Measurements from ENCODE around the gene RPL15. TPM values are rescaled to one million over a fixed set of nuclear protein-coding genes. Genes with fewer than 3 reads are reported as not detected.

Gene RPL15
- total and polyA plus RNA-seq, 4 donors: 1,314 to 5,106 (median 2,422) TPM

GRCh38 chr3:23952646-23953045 lies 35.7 kb downstream of the RPL15 start:
- ATAC-seq (ENCODE audit: low FRiP score): no peak
- 45 to 47% methylated on average over 4 of the region's 4 CpGs for WGBS, 2 donors
- H3K27ac ChIP-seq (ENCODE audit: low read depth in 1 of 2, low read length in 2 of 2): no peak overlapping the region
- intact Hi-C loops (cut with DNase I): no loop called here
- H3K27me3 ChIP-seq (ENCODE audit: control insufficient read depth in 1 of 2, insufficient read depth in 2 of 2, low read length in 1 of 2): no peaks in the 10 kb centered on the region
- no peak for DNase-seq
- no peak overlapping the region for H3K4me3 ChIP-seq (ENCODE audit: low read length in 2 of 2)
- H3K4me1 ChIP-seq (ENCODE audit: control insufficient read depth in 1 of 2, insufficient read depth in 2 of 2, low read length in 2 of 2): peaks cover 0 to 22% of the 10 kb centered on the region in 2 donors
- H3K36me3 ChIP-seq (ENCODE audit: control insufficient read depth in 1 of 2, insufficient read depth in 2 of 2, low read length in 1 of 2): peaks cover 0 to 3% of the 10 kb centered on the region in 2 donors
- no peaks in the 10 kb centered on the region for H3K9me3 ChIP-seq (ENCODE audit: control insufficient read depth, low read length)

DNA sequence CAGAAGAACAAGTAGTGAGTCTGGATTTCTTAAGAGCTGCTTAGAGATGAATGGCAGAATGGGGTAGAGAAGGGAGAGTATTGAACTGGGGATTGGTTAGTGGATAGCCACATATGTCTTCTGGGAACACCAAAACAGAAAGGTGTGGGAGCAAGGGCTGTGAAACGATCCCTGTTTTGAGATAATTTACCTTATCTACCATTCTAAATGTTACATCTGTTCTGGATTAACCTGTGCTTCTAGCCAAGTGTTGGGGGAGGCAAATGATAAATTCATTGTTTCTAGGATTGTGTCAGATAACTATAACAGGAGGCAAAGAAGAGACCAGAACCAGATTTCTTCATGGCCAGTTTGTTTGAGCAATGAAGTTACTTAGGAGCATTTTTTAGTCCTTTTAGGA lies 36.6 kb downstream of the RPL15 start:
- WGBS, 2 donors: 14 to 26% methylated on average over 1 of the region's 1 CpG
- no peak overlapping the region for H3K4me3 ChIP-seq (ENCODE audit: low read length in 2 of 2)

GRCh38 chr3:23954144-23954543 lies 37.2 kb downstream of the RPL15 start:
- ATAC-seq (ENCODE audit: low FRiP score) (no peak), DNase-seq (no peak)
- WGBS, 2 donors: 69 to 71% methylated on average over 5 of the region's 5 CpGs
- Histone ChIP-seq H3K27ac (ENCODE audit: low read depth in 1 of 2, low read length in 2 of 2) (peak overlapping the region in 1 of 2 donors; percentile 67), H3K36me3 (ENCODE audit: control insufficient read depth in 1 of 2, insufficient read depth in 2 of 2, low read length in 1 of 2) (peaks cover 0 to 3% of the 10 kb centered on the region in 2 donors), H3K9me3 (ENCODE audit: control insufficient read depth, low read length) (no peaks in the 10 kb centered on the region), H3K27me3 (ENCODE audit: control insufficient read depth in 1 of 2, insufficient read depth in 2 of 2, low read length in 1 of 2) (no peaks in the 10 kb centered on the region), H3K4me1 (ENCODE audit: control insufficient read depth in 1 of 2, insufficient read depth in 2 of 2, low read length in 2 of 2) (peaks cover 0 to 22% of the 10 kb centered on the region in 2 donors), H3K4me3 (ENCODE audit: low read length in 2 of 2) (no peak overlapping the region)
- intact Hi-C loops (cut with DNase I): no loop called here

More for the DNA sequence above, 36.6 kb downstream of the RPL15 start:
- ATAC-seq (ENCODE audit: low FRiP score): no peak
- intact Hi-C loops (cut with DNase I): no loop called here
- DNase-seq: no peak
- no peak overlapping the region for H3K27ac ChIP-seq (ENCODE audit: low read depth in 1 of 2, low read length in 2 of 2)
- peaks cover 0 to 3% of the 10 kb centered on the region in 2 donors for H3K36me3 ChIP-seq (ENCODE audit: control insufficient read depth in 1 of 2, insufficient read depth in 2 of 2, low read length in 1 of 2)
- H3K4me1 ChIP-seq (ENCODE audit: control insufficient read depth in 1 of 2, insufficient read depth in 2 of 2, low read length in 2 of 2): peaks cover 0 to 22% of the 10 kb centered on the region in 2 donors
- no peaks in the 10 kb centered on the region for H3K27me3 ChIP-seq (ENCODE audit: control insufficient read depth in 1 of 2, insufficient read depth in 2 of 2, low read length in 1 of 2)
- H3K9me3 ChIP-seq (ENCODE audit: control insufficient read depth, low read length): no peaks in the 10 kb centered on the region

DNA sequence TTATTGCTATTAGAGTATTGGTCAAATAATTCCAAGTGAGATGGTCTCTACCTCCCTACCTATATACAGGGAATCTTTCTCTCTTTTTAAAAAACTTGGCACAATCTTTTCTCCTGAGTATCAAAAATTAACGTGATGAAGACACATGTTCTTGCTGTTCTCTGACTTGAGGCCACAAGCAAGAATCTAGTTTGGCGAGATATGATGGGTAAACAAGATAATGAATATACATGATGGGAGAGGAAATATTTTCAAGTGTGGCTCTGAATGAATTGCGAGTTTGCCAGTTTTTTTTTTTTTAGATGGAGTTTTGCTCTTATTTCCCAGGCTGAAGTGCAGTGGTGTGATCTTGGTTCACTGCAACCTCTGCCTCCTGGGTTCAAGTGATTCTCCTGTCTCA lies 39.8 kb downstream of the RPL15 start:
- 69 to 75% methylated on average over 3 of the region's 3 CpGs for WGBS, 2 donors
- H3K4me3 ChIP-seq (ENCODE audit: low read length in 2 of 2): no peak overlapping the region
- DNase-seq: no peak
- H3K27ac ChIP-seq (ENCODE audit: low read depth in 1 of 2, low read length in 2 of 2): no peak overlapping the region
- ATAC-seq (ENCODE audit: low FRiP score): no peak
- no peaks in the 10 kb centered on the region for H3K27me3 ChIP-seq (ENCODE audit: control insufficient read depth in 1 of 2, insufficient read depth in 2 of 2, low read length in 1 of 2)
- intact Hi-C loops (cut with DNase I): no loop called here
- H3K36me3 ChIP-seq (ENCODE audit: control insufficient read depth in 1 of 2, insufficient read depth in 2 of 2, low read length in 1 of 2): peaks cover 0 to 3% of the 10 kb centered on the region in 2 donors
- peaks cover 0 to 14% of the 10 kb centered on the region in 2 donors for H3K4me1 ChIP-seq (ENCODE audit: control insufficient read depth in 1 of 2, insufficient read depth in 2 of 2, low read length in 2 of 2)
- H3K9me3 ChIP-seq (ENCODE audit: control insufficient read depth, low read length): no peaks in the 10 kb centered on the region

DNA sequence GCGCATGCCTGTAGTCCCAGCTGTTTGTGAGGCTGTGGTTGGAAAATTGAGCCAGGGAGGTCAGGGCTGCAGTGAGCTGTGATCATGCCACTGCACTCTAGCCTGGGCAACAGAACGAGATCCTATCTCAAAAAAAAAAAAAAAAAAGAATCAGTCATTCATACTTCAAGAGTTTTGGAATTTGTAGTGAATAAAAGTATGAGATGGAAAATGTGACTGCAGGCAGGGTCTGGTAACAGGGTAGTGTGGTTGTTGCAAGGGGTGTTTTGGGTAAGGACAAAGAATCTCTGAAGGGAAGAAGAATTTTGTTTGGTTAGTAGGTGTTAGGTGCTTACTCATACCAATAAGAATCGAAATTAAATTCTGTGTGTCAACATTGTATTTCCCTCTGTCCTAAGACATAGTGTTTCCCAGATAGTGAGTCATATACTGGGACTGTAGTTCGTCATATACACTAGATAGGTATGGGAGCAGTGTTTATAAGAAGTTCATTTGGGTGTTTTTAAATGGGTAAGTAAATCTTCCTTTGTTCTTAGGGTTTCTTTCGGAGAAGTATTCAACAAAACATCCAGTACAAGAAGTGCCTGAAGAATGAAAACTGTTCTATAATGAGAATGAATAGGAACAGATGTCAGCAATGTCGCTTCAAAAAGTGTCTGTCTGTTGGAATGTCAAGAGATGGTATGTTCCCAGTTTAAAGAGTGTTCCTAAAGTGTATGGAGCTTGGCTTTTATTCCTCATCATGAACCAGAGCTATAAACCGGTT lies 42.4 kb downstream of the RPL15 start:
- ATAC-seq (ENCODE audit: low FRiP score): no peak
- Histone ChIP-seq H3K4me3 (ENCODE audit: low read length in 2 of 2) (no peak overlapping the region), H3K27ac (ENCODE audit: low read depth in 1 of 2, low read length in 2 of 2) (no peak overlapping the region), H3K4me1 (ENCODE audit: control insufficient read depth in 1 of 2, insufficient read depth in 2 of 2, low read length in 2 of 2) (peaks cover 0 to 4% of the 10 kb centered on the region in 2 donors), H3K27me3 (ENCODE audit: control insufficient read depth in 1 of 2, insufficient read depth in 2 of 2, low read length in 1 of 2) (no peaks in the 10 kb centered on the region), H3K36me3 (ENCODE audit: control insufficient read depth in 1 of 2, insufficient read depth in 2 of 2, low read length in 1 of 2) (peaks cover 0 to 8% of the 10 kb centered on the region in 2 donors), H3K9me3 (ENCODE audit: control insufficient read depth, low read length) (no peaks in the 10 kb centered on the region)
- intact Hi-C loops (cut with DNase I): no loop called here
- WGBS, 2 donors: 57 to 59% methylated on average over 7 of the region's 7 CpGs
- no peak for DNase-seq

GRCh38 chr3:23960649-23961048 lies 43.7 kb downstream of the RPL15 start:
- H3K27me3 ChIP-seq (ENCODE audit: control insufficient read depth in 1 of 2, insufficient read depth in 2 of 2, low read length in 1 of 2): no peaks in the 10 kb centered on the region
- H3K4me3 ChIP-seq (ENCODE audit: low read length in 2 of 2): no peak overlapping the region
- ATAC-seq (ENCODE audit: low FRiP score) (no peak), DNase-seq (no peak)
- intact Hi-C loops (cut with DNase I): no loop called here
- no peaks in the 10 kb centered on the region for H3K9me3 ChIP-seq (ENCODE audit: control insufficient read depth, low read length)
- H3K27ac ChIP-seq (ENCODE audit: low read depth in 1 of 2, low read length in 2 of 2): no peak overlapping the region
- no peaks in the 10 kb centered on the region for H3K4me1 ChIP-seq (ENCODE audit: control insufficient read depth in 1 of 2, insufficient read depth in 2 of 2, low read length in 2 of 2)
- 67 to 72% methylated on average over 1 of the region's 1 CpG for WGBS, 2 donors
- peaks cover 0 to 6% of the 10 kb centered on the region in 2 donors for H3K36me3 ChIP-seq (ENCODE audit: control insufficient read depth in 1 of 2, insufficient read depth in 2 of 2, low read length in 1 of 2)

DNA sequence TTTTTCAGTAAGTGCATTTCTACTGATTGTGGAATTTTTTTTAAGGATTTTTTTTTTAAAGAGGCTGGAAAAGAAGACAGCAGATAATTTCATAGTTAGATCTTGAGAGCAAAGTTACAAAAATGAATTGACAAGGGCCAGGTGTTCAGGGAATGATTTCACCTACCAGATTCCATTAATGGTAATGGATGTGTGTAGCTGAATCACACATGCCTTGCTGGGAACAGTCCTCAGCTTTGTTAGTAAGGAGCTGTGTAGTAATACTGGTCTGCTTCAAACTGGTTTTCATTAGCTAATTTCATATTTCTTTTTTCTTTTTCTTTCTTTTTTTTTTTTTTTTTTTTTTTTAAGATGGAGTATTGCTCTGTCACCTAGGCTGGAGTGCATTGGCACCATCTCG lies 44.1 kb downstream of the RPL15 start:
- H3K27me3 ChIP-seq (ENCODE audit: control insufficient read depth in 1 of 2, insufficient read depth in 2 of 2, low read length in 1 of 2): no peaks in the 10 kb centered on the region
- no peak for DNase-seq
- ATAC-seq (ENCODE audit: low FRiP score): no peak
- WGBS, 2 donors: 93 to 98% methylated on average over 1 of the region's 1 CpG
- intact Hi-C loops (cut with DNase I): no loop called here
- peaks cover 0 to 4% of the 10 kb centered on the region in 2 donors for H3K36me3 ChIP-seq (ENCODE audit: control insufficient read depth in 1 of 2, insufficient read depth in 2 of 2, low read length in 1 of 2)
- H3K27ac ChIP-seq (ENCODE audit: low read depth in 1 of 2, low read length in 2 of 2): no peak overlapping the region
- no peaks in the 10 kb centered on the region for H3K4me1 ChIP-seq (ENCODE audit: control insufficient read depth in 1 of 2, insufficient read depth in 2 of 2, low read length in 2 of 2)
- no peak overlapping the region for H3K4me3 ChIP-seq (ENCODE audit: low read length in 2 of 2)
- no peaks in the 10 kb centered on the region for H3K9me3 ChIP-seq (ENCODE audit: control insufficient read depth, low read length)

DNA sequence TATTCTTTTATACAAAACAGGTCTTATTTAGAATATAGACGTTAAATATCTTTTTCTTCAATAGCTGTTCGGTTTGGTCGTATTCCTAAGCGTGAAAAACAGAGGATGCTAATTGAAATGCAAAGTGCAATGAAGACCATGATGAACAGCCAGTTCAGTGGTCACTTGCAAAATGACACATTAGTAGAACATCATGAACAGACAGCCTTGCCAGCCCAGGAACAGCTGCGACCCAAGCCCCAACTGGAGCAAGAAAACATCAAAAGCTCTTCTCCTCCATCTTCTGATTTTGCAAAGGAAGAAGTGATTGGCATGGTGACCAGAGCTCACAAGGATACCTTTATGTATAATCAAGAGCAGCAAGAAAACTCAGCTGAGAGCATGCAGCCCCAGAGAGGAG lies 45.0 kb downstream of the RPL15 start:
- ATAC-seq (ENCODE audit: low FRiP score): no peak
- no peaks in the 10 kb centered on the region for H3K27me3 ChIP-seq (ENCODE audit: control insufficient read depth in 1 of 2, insufficient read depth in 2 of 2, low read length in 1 of 2)
- DNase-seq: no peak
- no peaks in the 10 kb centered on the region for H3K4me1 ChIP-seq (ENCODE audit: control insufficient read depth in 1 of 2, insufficient read depth in 2 of 2, low read length in 2 of 2)
- H3K27ac ChIP-seq (ENCODE audit: low read depth in 1 of 2, low read length in 2 of 2): no peak overlapping the region
- no peaks in the 10 kb centered on the region for H3K9me3 ChIP-seq (ENCODE audit: control insufficient read depth, low read length)
- WGBS, 2 donors: 93 to 94% methylated on average over 5 of the region's 5 CpGs
- H3K36me3 ChIP-seq (ENCODE audit: control insufficient read depth in 1 of 2, insufficient read depth in 2 of 2, low read length in 1 of 2): peaks cover 0 to 4% of the 10 kb centered on the region in 2 donors
- intact Hi-C loops (cut with DNase I): no loop called here
- no peak overlapping the region for H3K4me3 ChIP-seq (ENCODE audit: low read length in 2 of 2)

GRCh38 chr3:23964537-23965235 lies 47.8 kb downstream of the RPL15 start:
- ATAC-seq (ENCODE audit: low FRiP score) (no peak), DNase-seq (no peak)
- H3K27ac ChIP-seq (ENCODE audit: low read depth in 1 of 2, low read length in 2 of 2): no peak overlapping the region
- 81 to 88% methylated on average over 3 of the region's 3 CpGs for WGBS, 2 donors
- H3K4me3 ChIP-seq (ENCODE audit: low read length in 2 of 2): no peak overlapping the region
- no peaks in the 10 kb centered on the region for H3K4me1 ChIP-seq (ENCODE audit: control insufficient read depth in 1 of 2, insufficient read depth in 2 of 2, low read length in 2 of 2)
- no peaks in the 10 kb centered on the region for H3K9me3 ChIP-seq (ENCODE audit: control insufficient read depth, low read length)
- no peaks in the 10 kb centered on the region for H3K27me3 ChIP-seq (ENCODE audit: control insufficient read depth in 1 of 2, insufficient read depth in 2 of 2, low read length in 1 of 2)
- intact Hi-C loops (cut with DNase I): no loop called here
- H3K36me3 ChIP-seq (ENCODE audit: control insufficient read depth in 1 of 2, insufficient read depth in 2 of 2, low read length in 1 of 2): peaks cover 0 to 4% of the 10 kb centered on the region in 2 donors

Data from aorta (tissue), 5 donors.